ENCODE data around the gene DPP10.
"Not testable (repeated sequence)": the region's sequence is repeated elsewhere in the genome, so short reads cannot be mapped to it uniquely, and the experiment has no call there.

DPP10 gene

DNA sequence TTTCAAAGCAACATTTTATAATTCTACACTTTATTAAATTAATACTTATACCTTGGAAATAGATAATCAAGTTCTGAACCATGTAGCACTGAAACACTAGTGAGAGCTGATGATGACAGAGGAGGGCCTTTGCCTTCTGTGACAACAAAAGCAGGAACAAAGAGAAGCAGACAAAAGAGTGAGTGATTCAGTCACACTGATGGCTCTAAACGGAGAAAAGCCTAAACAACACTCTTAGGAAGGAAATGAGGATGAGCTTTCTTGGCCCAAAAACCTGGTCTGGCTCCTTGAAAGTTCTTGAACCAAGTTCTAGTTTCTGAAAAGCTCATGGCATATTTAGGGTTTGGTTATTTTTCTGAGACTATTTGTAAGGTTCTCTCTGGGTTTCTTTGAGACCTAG, 271.9 kb downstream of the DPP10 start:
- DNase-seq (ENCODE audit: low read depth, low spot score), result no peak

DNA sequence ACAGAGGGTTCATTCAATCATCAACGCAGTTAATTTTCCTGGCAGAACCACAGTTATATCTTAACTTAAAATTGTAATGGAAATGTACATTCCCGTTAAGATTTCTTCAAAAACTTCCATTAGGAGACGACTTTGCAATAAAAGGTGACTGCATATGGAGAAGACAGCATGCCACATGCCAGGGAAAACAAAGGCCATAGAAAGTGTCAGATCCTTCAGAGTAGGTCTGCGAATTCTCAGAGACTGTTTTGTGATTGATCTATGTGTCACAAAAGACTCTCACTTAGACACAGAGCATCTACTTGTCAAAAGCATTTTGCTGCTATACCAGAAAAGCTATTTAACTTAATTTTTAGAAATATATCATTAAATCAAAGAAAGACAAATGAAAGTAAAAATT, 274.6 kb downstream of the DPP10 start:
- DNase-seq (ENCODE audit: low read depth, low spot score), result no peak

- no peak for DNase-seq (ENCODE audit: low read depth, low spot score)
Observed at GRCh38 chr2:114724454-114724853, 282.0 kb downstream of the DPP10 start.

DNA sequence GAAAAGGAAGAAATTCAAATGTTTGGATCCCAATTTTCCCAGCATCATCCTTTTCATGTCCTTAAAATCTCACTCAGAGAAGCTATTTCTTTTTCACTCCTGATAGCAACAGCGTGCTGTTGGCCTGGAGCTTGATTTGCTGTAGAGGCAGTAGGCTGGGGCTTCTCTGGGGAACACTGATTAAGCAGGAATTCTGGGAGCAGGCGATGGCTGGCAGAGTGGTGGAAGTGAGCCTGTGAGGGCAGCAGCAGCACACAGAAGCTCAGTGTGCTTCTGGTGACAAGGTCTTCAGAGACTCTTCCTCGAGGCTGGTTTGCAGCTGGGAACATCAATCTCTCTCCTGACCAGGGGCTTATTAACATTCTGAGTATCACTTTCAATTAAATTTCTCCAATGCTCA, 284.6 kb downstream of the DPP10 start:
- DNase-seq (ENCODE audit: low read depth, low spot score), result no peak

- no peak for DNase-seq (ENCODE audit: low read depth, low spot score)
Observed at GRCh38 chr2:114728372-114728771, 285.9 kb downstream of the DPP10 start.

GRCh38 chr2:114729026-114729425, 286.6 kb downstream of the DPP10 start:
- no peak for DNase-seq (ENCODE audit: low read depth, low spot score)

DNA sequence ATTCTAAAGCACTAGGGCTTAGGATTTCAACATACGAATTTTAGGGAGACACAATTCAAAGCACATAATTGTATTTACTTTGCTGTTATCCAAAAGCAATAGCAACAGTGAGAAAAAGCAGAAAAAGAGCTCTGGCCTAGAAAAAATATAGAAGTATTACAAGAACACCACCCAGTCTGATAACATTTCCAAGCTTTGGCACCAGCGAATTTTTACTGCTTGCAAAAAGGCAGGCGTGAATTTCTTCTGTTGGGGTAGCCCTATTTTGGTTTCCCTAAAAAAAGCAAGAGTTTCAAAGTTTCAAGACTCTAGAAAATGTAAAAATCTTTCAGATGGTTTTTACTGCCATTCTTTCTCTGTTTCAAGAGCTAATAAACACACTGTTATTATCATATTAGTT, 292.7 kb downstream of the DPP10 start:
- no peak for DNase-seq (ENCODE audit: low read depth, low spot score)

- no peak for DNase-seq (ENCODE audit: low read depth, low spot score)
Observed at GRCh38 chr2:114742245-114742644, 299.8 kb downstream of the DPP10 start.

DNA sequence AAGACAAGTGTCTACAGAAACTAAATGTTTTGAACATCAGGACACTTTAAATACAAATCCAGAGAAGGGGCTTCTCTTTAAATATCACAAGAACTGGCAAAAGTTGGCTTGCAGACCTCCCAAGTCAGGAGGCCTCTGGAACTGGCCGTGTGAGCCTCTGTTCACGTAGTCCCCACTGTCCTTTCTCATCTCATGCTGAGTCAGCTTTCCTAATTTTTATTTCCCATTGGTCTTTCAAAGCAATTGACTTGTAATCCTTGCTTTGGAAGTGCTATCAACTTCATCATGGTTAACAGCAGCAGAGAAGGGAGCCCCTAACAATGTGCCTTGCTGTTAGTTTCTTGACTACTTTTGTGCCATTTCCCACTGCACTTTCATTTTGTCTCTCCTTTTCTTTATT, 303.3 kb downstream of the DPP10 start:
- DNase-seq (ENCODE audit: low read depth, low spot score), result no peak

- DNase-seq (ENCODE audit: low read depth, low spot score), result not testable (repeated sequence)
Observed at GRCh38 chr2:114748175-114748574, 305.7 kb downstream of the DPP10 start.

DNA sequence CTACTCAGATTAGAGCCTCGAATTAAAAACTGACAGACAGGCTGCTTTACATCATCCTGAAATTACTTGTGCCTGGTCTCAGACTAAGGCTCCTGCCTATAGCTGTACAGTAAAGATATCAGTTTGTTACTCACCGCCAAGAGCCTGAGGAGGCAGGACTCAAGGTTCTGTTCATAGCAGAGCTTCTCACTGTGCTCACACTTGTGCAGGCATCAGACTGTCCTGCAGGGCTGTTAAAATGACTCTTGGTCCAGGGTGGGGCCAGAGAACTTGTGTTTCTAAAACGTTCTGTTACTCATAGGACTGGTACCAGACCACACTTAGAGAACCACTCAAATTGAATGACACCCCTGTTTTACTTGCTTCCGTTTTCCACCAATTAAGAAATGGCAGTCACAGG, 310.0 kb downstream of the DPP10 start:
- DNase-seq (ENCODE audit: low read depth, low spot score), result no peak

DNA sequence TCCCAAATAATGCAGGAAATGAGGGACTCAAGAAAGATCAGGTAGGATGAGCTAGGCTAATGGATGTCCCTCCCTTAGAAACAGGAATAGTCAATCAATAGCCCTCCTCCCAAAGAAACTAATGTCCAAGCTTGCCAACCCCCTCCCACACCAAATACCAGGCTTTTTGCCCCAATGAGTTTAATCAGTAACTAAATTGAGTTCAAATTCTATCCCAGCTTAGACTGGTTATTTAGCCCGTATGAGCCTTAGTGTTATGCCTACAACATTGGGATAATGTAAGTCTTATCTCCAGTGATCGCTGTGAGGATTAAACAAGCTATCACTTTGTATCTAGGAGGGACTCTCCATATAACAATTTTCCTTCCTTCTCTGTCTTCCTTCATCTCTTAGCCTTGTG, 310.7 kb downstream of the DPP10 start:
- DNase-seq (ENCODE audit: low read depth, low spot score), result no peak

DNA sequence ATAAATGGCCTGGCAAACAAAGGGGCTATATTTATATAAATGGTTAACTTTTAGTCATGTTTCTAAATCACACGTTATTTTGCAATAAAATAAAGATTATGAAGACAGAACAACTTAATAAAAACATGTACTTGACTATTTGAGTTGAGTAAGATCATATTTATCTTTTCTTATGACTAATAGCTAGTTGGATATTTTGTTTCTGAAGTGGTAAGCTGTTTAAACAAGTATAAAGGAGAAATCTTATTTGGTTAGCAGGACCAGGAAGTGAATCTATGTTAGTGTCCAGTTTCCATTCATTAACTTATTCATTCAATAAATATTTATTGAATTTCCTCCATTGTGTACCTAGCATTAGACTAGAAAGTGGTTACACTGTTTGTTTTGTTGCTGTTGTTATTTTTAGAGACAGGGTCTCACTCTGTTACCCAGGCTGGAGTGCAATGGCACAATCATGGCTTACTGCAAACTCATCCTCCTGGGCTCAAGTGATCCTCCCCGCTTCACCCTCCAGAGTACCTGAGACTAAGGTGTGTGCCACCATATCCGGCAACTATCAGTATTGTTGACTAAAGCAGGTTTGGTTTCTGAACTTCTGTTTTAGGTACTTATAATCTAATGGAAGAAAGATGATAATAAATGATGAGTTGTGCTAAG, 312.6 kb downstream of the DPP10 start:
- no peak for DNase-seq (ENCODE audit: low read depth, low spot score)

DNA sequence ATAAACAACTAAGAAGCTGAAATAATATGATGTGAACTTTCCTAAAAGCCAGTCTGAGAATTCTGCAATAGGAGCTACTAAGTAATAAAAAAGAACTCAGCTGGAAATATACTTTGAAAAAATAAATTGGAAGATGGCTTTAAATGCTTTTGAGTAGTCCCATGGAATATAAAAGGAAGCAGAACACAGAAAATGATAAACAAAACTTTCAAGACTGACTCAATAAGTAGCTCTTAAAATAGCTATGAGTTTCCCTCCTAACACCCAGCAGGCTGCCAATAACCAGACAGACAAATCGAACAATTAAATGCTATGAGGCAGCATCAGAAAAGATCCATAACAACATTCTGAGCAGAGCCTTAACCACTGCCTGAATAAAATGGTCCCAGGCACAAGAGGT, 319.9 kb downstream of the DPP10 start:
- no peak for DNase-seq (ENCODE audit: low read depth, low spot score)

GRCh38 chr2:114762986-114763385, 320.5 kb downstream of the DPP10 start:
- no peak for DNase-seq (ENCODE audit: low read depth, low spot score)

DNA sequence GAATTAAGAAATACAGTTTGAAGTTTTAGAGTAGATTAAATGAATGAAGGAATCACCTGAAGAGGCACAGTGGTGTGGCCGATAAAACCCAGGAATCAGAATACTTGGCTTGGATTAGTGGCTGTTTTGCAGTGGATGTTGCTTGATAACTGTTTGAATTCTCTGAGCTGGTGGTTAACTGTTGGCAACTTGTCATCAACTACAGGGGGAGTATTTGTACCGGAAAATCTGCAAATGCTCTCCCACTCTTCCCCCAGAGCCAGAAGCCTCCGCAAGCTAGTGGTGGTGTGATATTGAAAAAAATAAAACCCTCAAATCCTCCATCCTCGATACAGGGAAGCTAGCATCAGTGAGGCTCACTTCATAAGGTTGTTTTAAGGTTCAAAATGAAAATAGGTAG, 326.7 kb downstream of the DPP10 start:
- no peak for DNase-seq (ENCODE audit: low read depth, low spot score)

DNA sequence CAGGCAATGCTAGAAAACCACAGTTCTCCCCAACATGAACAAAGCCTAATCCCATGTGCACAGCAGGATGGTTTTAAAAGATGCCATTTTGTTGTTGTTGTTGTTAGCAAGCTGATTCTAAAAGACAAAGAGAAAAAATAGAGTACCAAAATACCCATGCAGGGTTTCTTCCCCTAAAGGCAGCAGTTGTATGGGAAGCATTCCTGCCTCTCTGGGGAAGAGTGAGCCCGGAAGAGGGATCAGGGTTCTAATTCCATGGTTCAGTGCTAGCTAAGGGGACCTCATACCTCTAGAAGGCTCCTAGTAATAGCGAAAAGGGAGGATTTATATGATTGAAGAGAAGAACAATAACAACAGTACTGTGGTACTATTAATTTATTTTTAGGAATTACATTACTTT, 327.6 kb downstream of the DPP10 start:
- DNase-seq (ENCODE audit: low read depth, low spot score), result no peak

DNA sequence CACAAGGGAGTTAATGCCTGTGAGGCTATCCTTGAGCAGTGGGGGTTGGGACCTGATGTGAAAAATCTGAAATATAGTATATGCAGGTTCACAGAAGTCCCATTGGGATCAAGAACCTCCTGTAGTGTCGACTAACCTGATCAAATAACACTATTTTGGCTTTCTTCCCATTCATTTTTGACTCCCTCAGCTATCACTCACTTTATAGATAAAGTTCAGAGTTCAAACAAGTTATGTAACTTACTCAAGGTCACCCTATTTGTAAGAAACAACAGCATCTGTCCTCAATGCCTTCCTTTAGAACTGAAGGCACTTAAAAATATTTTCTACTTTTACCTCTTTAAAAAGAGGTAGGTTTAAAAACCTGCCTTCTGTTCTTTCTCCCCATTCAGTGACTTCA, 341.6 kb downstream of the DPP10 start:
- no peak for DNase-seq (ENCODE audit: low read depth, low spot score)

DNA sequence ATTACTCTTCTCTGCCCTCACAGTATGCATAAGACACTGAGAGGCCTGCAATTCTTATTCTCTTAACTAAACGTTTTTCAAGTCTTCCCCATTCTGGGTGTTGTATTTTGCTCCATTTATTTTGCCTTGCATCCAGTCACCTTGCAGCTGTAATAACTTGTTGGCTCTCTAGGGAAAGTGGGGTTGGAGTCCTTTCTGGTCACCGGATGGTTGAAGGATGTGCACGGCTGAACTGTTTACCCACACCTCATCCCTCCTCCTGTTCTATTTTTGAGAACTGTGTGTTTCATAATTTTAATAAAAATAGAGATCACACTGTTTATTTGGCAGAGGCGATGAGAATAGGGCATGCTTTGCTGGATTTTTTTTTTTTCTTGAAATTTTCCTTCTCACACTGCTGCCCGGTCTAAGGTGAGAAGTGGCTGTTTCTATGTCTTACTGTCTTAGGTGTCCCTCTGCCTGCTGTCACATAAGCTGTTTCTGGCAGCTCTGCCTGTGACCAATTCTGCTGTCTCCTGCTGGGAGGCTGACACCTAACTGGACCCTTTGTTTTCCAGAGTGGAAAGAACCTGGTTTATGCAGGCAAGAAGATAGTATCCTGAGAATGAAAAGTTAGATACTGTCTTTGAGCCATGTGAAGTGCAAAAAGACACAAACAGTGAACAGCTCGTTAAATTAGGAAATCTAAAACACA, 342.6 kb downstream of the DPP10 start:
- DNase-seq (ENCODE audit: low read depth, low spot score), result no peak

GRCh38 chr2:114786901-114787300, 344.5 kb downstream of the DPP10 start:
- no peak for DNase-seq (ENCODE audit: low read depth, low spot score)

GRCh38 chr2:114787486-114787885, 345.0 kb downstream of the DPP10 start:
- DNase-seq (ENCODE audit: low read depth, low spot score), result no peak

- DNase-seq (ENCODE audit: low read depth, low spot score), result no peak
Observed at GRCh38 chr2:114789989-114790388, 347.5 kb downstream of the DPP10 start.

DNA sequence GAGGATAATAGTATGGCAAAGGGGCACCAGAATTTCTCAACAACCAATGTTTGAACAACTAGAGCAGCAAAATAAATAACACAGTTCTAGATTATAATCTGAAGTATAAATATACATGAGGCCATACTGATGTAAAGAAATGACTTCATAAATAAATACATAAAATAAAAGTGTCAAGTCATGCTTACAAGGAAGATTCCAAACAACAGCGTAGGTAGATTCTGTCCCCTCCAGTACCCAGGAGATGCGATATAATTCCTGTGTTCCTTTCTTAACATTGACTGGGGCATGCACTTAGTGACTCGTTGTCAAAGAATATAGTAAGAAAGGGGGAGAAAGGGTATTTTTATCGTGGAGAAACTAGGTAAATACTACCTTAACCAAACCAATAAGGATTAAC, 355.1 kb downstream of the DPP10 start:
- no peak for DNase-seq (ENCODE audit: low read depth, low spot score)

- DNase-seq (ENCODE audit: low read depth, low spot score), result no peak
Observed at GRCh38 chr2:114797942-114798341, 355.5 kb downstream of the DPP10 start.

All from smooth muscle cell of the brain vasculature (primary cell).